PFSK-1 (cell line): Measurements from ENCODE around the gene RAD9B.

Experiments used
- FOXP2 ChIP-seq: optimal IDR thresholded peaks from 2 replicates; pipeline ENCODE3; 2011; ENCODE audit warnings: borderline replicate concordance, control low read depth, inconsistent platforms; ENCODE audit not compliant: insufficient read depth; ENCODE audit errors: extremely low read length, extremely low read depth
- POLR2AphosphoS5 ChIP-seq: IDR thresholded peaks from 2 replicates; pipeline ENCODE4 v1.6.1; 2012; ENCODE audit warnings: low read depth, mild to moderate bottlenecking, control low read depth, low read length, moderate library complexity
- REST ChIP-seq, 2 experiments: IDR thresholded peaks; 2 replicates each; pipeline versions ENCODE4 v1.6.1 to v1.8.0; 2011 to 2012; ENCODE audit warnings: low read depth in 2 of 2, low read length in 2 of 2, control low read depth in 1 of 2, inconsistent platforms in 1 of 2, mild to moderate bottlenecking in 1 of 2, moderate library complexity in 1 of 2; ENCODE audit not compliant: insufficient read depth in 1 of 2
- SIN3A ChIP-seq: IDR thresholded peaks from 2 replicates; pipeline ENCODE4 v1.6.1; 2012; ENCODE audit warnings: mild to moderate bottlenecking, low read length, moderate library complexity, borderline replicate concordance; ENCODE audit not compliant: insufficient read depth
- TAF1 ChIP-seq: IDR thresholded peaks from 2 replicates; pipeline ENCODE4 v1.6.1; 2012; ENCODE audit warnings: low read length, control low read depth, borderline replicate concordance; ENCODE audit not compliant: insufficient read depth

The RAD9B gene

GRCh38 chr12:110501399-110501751 lies 756 bp upstream of the RAD9B start:
- TF ChIP-seq SIN3A (no peak), TAF1 (no peak), REST (IDR thresholded peaks at IDR 0.05; ENCODE audit: insufficient read depth in 1 of 2, low read depth in 2 of 2, low read length in 2 of 2) (no peak)

GRCh38 chr12:110503432-110503831 lies 1.3 kb downstream of the RAD9B start:
- no peak for TF ChIP-seq POLR2AphosphoS5
- TF ChIP-seq TAF1, result no peak
- TF ChIP-seq REST (IDR thresholded peaks at IDR 0.05; ENCODE audit: insufficient read depth in 1 of 2, low read depth in 2 of 2, low read length in 2 of 2), result no peak
- TF ChIP-seq SIN3A, result no peak
- no peak for TF ChIP-seq FOXP2

GRCh38 chr12:110505332-110505731 lies 3.2 kb downstream of the RAD9B start:
- no peak for TF ChIP-seq SIN3A
- TF ChIP-seq POLR2AphosphoS5, result no peak

- TF ChIP-seq POLR2AphosphoS5, result no peak
- no peak for TF ChIP-seq SIN3A
- TF ChIP-seq TAF1, result no peak
- TF ChIP-seq FOXP2, result no peak
- TF ChIP-seq REST (IDR thresholded peaks at IDR 0.05; ENCODE audit: insufficient read depth in 1 of 2, low read depth in 2 of 2, low read length in 2 of 2), result no peak
These were observed 6.0 kb downstream of the RAD9B start for GRCh38 chr12:110508071-110508586.

- TF ChIP-seq FOXP2 (no peak), REST (IDR thresholded peaks at IDR 0.05; ENCODE audit: insufficient read depth in 1 of 2, low read depth in 2 of 2, low read length in 2 of 2) (no peak), POLR2AphosphoS5 (no peak), TAF1 (no peak), SIN3A (no peak)
These were observed 11.7 kb downstream of the RAD9B start for GRCh38 chr12:110513842-110514241.

GRCh38 chr12:110514363-110514762 lies 12.2 kb downstream of the RAD9B start:
- TF ChIP-seq POLR2AphosphoS5, result no peak
- no peak for TF ChIP-seq TAF1
- no peak for TF ChIP-seq REST (IDR thresholded peaks at IDR 0.05; ENCODE audit: insufficient read depth in 1 of 2, low read depth in 2 of 2, low read length in 2 of 2)
- TF ChIP-seq SIN3A, result no peak
- TF ChIP-seq FOXP2, result no peak
